Tibial nerve (tissue), 4 donors: ENCODE data around the gene KIF6. TPM values are rescaled to one million over a fixed set of nuclear protein-coding genes. Genes with fewer than 3 reads are reported as not detected.

ENCODE experiments used
- DNase-seq, 2 donors: peaks; one replicate each; pipeline ENCODE4 v3.0.0-alpha.2; 2019; ENCODE audit warnings: low spot score in 2 of 2
- H3K27ac ChIP-seq, 4 donors: fragments of 200-600 bp; sonication (generic) in 3 of 4; one replicate each; pipeline ENCODE4 v1.5.1; 2017 to 2019; ENCODE audit warnings: mild to moderate bottlenecking in 1 of 4
- H3K27me3 ChIP-seq, 2 donors: fragments of 200-600 bp; sonication (generic) in 1 of 2; one replicate each; pipeline versions ENCODE4 v1.5.1 to v1.6.0; 2017 to 2019
- H3K36me3 ChIP-seq, 3 donors: fragments of 200-600 bp; sonication (generic); one replicate each; pipeline ENCODE4 v1.5.1; 2018 to 2019
- H3K4me1 ChIP-seq, 4 donors: fragments of 200-600 bp; sonication (generic) in 3 of 4; one replicate each; pipeline ENCODE4 v1.5.1; 2017 to 2019
- H3K4me3 ChIP-seq, 4 donors: fragments of 200-600 bp; sonication (generic) in 3 of 4; one replicate each; pipeline ENCODE4 v1.5.1; 2017 to 2019; ENCODE audit warnings: mild to moderate bottlenecking in 1 of 4, moderate library complexity in 1 of 4
- H3K9me3 ChIP-seq, 4 donors: fragments of 200-600 bp; sonication (generic) in 3 of 4; one replicate each; pipeline ENCODE4 v1.5.1; 2017 to 2019
- CTCF ChIP-seq, 5 experiments: fragments of 200-600 bp in 3 of 5; fragments of 450-650 bp in 2 of 5; sonication (generic) in 3 of 5; IDR thresholded peaks; one replicate each; pipeline ENCODE4 v1.5.1; 2016 to 2019; ENCODE audit warnings: antibody characterized with exemption in 5 of 5, mild to moderate bottlenecking in 3 of 5, moderate library complexity in 2 of 5
- EP300 ChIP-seq, 2 donors: sonication (generic); formaldehyde crosslinking; IDR thresholded peaks; one replicate each; pipeline ENCODE4 v1.6.1; 2017; ENCODE audit warnings: antibody characterized with exemption in 2 of 2, mild to moderate bottlenecking in 1 of 2
- POLR2A ChIP-seq, 2 donors: fragments of 450-650 bp; IDR thresholded peaks; one replicate each; pipeline ENCODE4 v1.6.1; 2017; ENCODE audit warnings: antibody characterized with exemption in 2 of 2, mild to moderate bottlenecking in 2 of 2, moderate library complexity in 2 of 2
- WGBS, 2 donors: methylation state at CpG; one replicate each; pipeline ENCODE4 v1.1.5; 2018; 5-methylcytosine and 5-hydroxymethylcytosine counted together
- total RNA-seq, 4 donors: library from RNA; depleted of rRNA; stranded (reverse); fragments of >200 nt; gene quantifications; one replicate each; pipeline ENCODE4 v1.1.0, GENCODE V29; 2016

Gene KIF6
- total RNA-seq, 4 donors from 2014 or later = 0.22 to 0.59 TPM; not detected in 2

DNA sequence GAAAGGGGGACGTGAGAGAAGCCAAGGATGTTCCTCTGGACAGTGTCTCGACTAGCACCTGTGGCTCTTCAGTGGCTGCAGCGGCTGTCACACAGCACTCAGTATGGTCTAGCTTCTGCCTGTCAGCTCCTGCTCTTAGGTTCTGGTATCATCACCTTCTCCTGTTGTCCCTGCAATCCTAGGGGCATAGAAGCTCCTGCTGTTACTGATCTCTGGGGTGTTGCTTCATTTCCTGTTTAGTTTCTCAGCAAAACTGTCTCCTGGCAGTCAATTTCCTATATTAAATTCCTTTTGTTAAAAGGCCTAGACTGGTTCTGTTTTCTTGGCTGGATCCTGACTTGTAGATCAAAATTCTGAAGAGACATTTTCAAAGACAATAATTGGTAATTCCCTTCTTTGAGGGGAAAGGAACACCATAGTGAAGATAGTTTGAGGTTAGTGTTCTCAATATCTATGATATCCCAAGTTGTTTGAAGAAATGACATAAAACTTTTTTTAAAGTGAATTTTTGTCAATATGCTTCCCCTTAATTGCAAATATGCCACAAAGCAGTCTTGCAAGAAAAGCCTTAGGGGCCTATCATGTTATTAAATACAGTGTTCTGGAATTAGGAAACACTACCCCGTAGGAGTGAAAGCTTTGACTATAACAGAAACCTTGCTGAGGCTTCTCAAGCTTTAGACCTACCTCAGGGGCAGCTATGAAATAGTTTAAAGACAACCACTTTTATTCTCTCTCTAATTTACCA, 148.5 kb downstream of the KIF6 start:
- TF ChIP-seq POLR2A (IDR thresholded peaks at IDR 0.05) = no peak
- TF ChIP-seq EP300 (IDR thresholded peaks at IDR 0.05) = no peak
- no peak for TF ChIP-seq CTCF (IDR thresholded peaks at IDR 0.05)
- Histone ChIP-seq H3K9me3 (peaks cover 0 to 4% (median 0%) of the 10 kb centered on the region in 4 donors), H3K36me3 (no peaks in the 10 kb centered on the region), H3K27ac (no peak overlapping the region), H3K4me3 (no peak overlapping the region), H3K27me3 (no peaks in the 10 kb centered on the region), H3K4me1 (no peaks in the 10 kb centered on the region)
- no peak for DNase-seq
- 80 to 89% methylated on average over 4 of the region's 4 CpGs for WGBS, 2 donors

DNA sequence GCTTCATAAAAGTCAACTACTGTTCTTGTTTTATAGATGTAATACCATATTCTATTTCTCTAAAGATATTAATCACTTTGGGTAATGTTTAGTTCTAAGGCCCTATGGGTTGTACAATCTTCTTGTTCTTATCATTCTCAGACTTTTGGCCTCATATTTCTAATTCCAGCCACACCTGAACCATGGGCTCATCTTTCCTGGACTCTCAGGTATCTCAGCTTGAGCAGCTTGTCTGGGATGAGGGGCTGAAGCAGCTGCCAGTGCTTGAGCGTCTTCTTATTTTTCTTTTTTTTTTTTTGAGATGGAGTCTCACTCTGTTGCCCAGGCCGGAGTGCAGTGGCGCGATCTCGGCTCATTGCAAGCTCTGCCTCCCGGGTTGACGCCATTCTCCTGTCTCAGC, 150.2 kb downstream of the KIF6 start:
- no peak for TF ChIP-seq POLR2A (IDR thresholded peaks at IDR 0.05)
- no peak for TF ChIP-seq CTCF (IDR thresholded peaks at IDR 0.05)
- no peak for TF ChIP-seq EP300 (IDR thresholded peaks at IDR 0.05)
- no peak overlapping the region for H3K4me3 ChIP-seq
- WGBS, 2 donors = 89 to 92% methylated on average over 7 of the region's 7 CpGs
- no peaks in the 10 kb centered on the region for H3K4me1 ChIP-seq
- no peak for DNase-seq
- no peaks in the 10 kb centered on the region for H3K36me3 ChIP-seq
- peaks cover 0 to 4% (median 0%) of the 10 kb centered on the region in 4 donors for H3K9me3 ChIP-seq
- no peak overlapping the region for H3K27ac ChIP-seq
- no peaks in the 10 kb centered on the region for H3K27me3 ChIP-seq

GRCh38 chr6:39573541-39573940, 151.7 kb downstream of the KIF6 start:
- H3K36me3 ChIP-seq = no peaks in the 10 kb centered on the region
- H3K27ac ChIP-seq = no peak overlapping the region
- no peak for TF ChIP-seq CTCF (IDR thresholded peaks at IDR 0.05)
- no peak for TF ChIP-seq POLR2A (IDR thresholded peaks at IDR 0.05)
- TF ChIP-seq EP300 (IDR thresholded peaks at IDR 0.05) = no peak
- H3K4me1 ChIP-seq = no peaks in the 10 kb centered on the region
- H3K27me3 ChIP-seq = no peaks in the 10 kb centered on the region
- peaks cover 0 to 4% (median 0%) of the 10 kb centered on the region in 4 donors for H3K9me3 ChIP-seq
- H3K4me3 ChIP-seq = no peak overlapping the region
- DNase-seq = no peak
- WGBS, 2 donors = 46 to 62% methylated on average over 3 of the region's 3 CpGs

GRCh38 chr6:39572661-39573340, 152.4 kb downstream of the KIF6 start:
- TF ChIP-seq EP300 (IDR thresholded peaks at IDR 0.05) (no peak), CTCF (IDR thresholded peaks at IDR 0.05) (no peak), POLR2A (IDR thresholded peaks at IDR 0.05) (no peak)
- no peak for DNase-seq
- peaks cover 0 to 4% (median 0%) of the 10 kb centered on the region in 4 donors for H3K9me3 ChIP-seq
- WGBS, 2 donors = 71 to 75% methylated on average over 3 of the region's 3 CpGs
- no peaks in the 10 kb centered on the region for H3K27me3 ChIP-seq
- no peak overlapping the region for H3K4me3 ChIP-seq
- H3K36me3 ChIP-seq = no peaks in the 10 kb centered on the region
- H3K4me1 ChIP-seq = no peaks in the 10 kb centered on the region
- no peak overlapping the region for H3K27ac ChIP-seq

DNA sequence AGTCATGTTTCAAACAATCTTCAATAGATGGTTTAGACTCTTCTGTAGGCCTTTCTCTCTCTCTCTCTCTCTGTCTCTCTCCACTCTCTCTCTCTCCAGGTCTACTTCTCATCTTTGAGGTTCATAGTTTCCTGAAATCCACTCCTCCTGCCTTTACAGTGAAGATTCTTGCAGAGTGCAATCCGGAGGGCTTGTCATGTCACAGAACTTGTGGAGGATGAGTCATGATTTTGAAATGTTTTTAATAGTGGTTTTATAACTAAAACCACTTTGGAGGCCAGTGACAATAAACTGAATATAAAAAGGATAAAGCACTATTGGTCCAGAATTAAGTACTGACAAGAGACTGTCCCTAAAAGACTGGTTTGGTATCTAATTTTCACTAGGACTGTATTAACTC, 156.3 kb downstream of the KIF6 start:
- Histone ChIP-seq H3K4me1 (no peaks in the 10 kb centered on the region), H3K9me3 (no peaks in the 10 kb centered on the region), H3K4me3 (no peak overlapping the region), H3K36me3 (no peaks in the 10 kb centered on the region), H3K27ac (no peak overlapping the region), H3K27me3 (no peaks in the 10 kb centered on the region)
- TF ChIP-seq CTCF (IDR thresholded peaks at IDR 0.05) (no peak), POLR2A (IDR thresholded peaks at IDR 0.05) (no peak), EP300 (IDR thresholded peaks at IDR 0.05) (no peak)
- no peak for DNase-seq
- WGBS, 2 donors = 22 to 36% methylated on average over 1 of the region's 1 CpG
